ENCODE data around the gene PLEKHA7. TPM values are rescaled to one million over a fixed set of nuclear protein-coding genes. Genes with fewer than 3 reads are reported as not detected.
"Not testable (repeated sequence)": the region's sequence is repeated elsewhere in the genome, so short reads cannot be mapped to it uniquely, and the experiment has no call there.

Gene PLEKHA7
- total and polyA plus RNA-seq, 5 donors from 2014 or later: 0.48 to 1.8 (median 0.73) TPM

DNA sequence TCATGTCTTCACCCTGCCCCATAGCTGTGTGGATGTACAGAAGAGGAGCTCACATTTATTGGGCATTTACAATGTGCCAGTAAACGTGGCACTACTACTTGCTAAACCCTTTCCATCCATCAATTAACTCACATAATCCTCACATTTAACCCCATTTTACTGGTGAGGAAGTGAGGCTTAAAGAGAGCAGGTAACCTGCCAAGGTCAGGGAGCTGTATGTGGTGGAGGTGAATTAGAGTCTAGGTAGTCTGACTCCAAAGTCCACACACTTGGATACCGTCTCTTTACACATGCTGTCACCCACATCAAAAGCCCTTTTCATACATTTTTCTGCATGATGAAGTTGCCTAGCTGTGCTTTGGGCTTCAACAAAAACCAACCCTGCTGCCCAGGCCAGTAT is 10.8 kb downstream of the PLEKHA7 start:
- Mint-ChIP-seq H3K4me3 (no peak overlapping the region), H3K9me3 (peaks cover 0 to 2% (median 0%) of the 10 kb centered on the region in 7 donors), H3K27me3 (no peaks in the 10 kb centered on the region), H3K36me3 (no peaks in the 10 kb centered on the region), H3K4me1 (no peaks in the 10 kb centered on the region), H3K27ac (no peak overlapping the region)
- Histone ChIP-seq H3K4me1 (ENCODE audit: control insufficient read depth, insufficient read depth, low read length, poor library complexity, severe bottlenecking) (no peaks in the 10 kb centered on the region), H3K9me3 (ENCODE audit: control insufficient read depth in 2 of 2, low read length in 2 of 2) (no peaks in the 10 kb centered on the region), H3K27me3 (ENCODE audit: control insufficient read depth, insufficient read depth, low read length) (no peaks in the 10 kb centered on the region), H3K36me3 (ENCODE audit: control insufficient read depth, insufficient read depth, low read length) (no peaks in the 10 kb centered on the region), H3K27ac (ENCODE audit: insufficient read depth, low read length, poor library complexity, severe bottlenecking) (no peak overlapping the region), H3K4me3 (ENCODE audit: low read depth, low read length) (no peak overlapping the region)
- no peak for ATAC-seq (ENCODE audit: low read depth in 2 of 2)
- DNase-seq: no peak

DNA sequence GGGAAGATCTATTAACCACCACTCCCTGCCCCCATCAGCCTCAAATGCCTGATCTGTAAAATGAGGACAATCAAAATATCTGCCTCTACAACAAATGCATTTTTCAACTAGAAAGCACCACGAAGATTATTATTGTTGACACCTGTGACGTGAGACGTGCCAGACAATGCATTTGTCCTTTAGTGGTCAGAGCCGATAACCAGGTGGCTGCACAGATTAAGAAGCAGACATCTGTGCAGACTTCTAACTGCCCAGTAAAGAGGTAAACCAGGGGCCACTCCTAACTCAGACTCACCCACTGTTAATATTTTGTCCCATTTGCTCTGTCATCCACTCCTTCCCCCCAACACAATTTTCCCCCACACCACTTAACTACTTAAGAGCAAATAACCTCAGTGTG is 11.7 kb downstream of the PLEKHA7 start:
- Histone ChIP-seq H3K4me1 (ENCODE audit: control insufficient read depth, insufficient read depth, low read length, poor library complexity, severe bottlenecking) (no peaks in the 10 kb centered on the region), H3K27me3 (ENCODE audit: control insufficient read depth, insufficient read depth, low read length) (no peaks in the 10 kb centered on the region), H3K4me3 (ENCODE audit: low read depth, low read length) (no peak overlapping the region), H3K9me3 (ENCODE audit: control insufficient read depth in 2 of 2, low read length in 2 of 2) (no peaks in the 10 kb centered on the region), H3K27ac (ENCODE audit: insufficient read depth, low read length, poor library complexity, severe bottlenecking) (no peak overlapping the region), H3K36me3 (ENCODE audit: control insufficient read depth, insufficient read depth, low read length) (no peaks in the 10 kb centered on the region)
- no peaks in the 10 kb centered on the region for H3K4me1 Mint-ChIP-seq
- no peak for DNase-seq
- no peak overlapping the region for H3K4me3 Mint-ChIP-seq
- no peak for ATAC-seq (ENCODE audit: low read depth in 2 of 2)
- peaks cover 0 to 2% (median 0%) of the 10 kb centered on the region in 7 donors for H3K9me3 Mint-ChIP-seq
- H3K27me3 Mint-ChIP-seq: no peaks in the 10 kb centered on the region
- no peak overlapping the region for H3K27ac Mint-ChIP-seq
- H3K36me3 Mint-ChIP-seq: no peaks in the 10 kb centered on the region

DNA sequence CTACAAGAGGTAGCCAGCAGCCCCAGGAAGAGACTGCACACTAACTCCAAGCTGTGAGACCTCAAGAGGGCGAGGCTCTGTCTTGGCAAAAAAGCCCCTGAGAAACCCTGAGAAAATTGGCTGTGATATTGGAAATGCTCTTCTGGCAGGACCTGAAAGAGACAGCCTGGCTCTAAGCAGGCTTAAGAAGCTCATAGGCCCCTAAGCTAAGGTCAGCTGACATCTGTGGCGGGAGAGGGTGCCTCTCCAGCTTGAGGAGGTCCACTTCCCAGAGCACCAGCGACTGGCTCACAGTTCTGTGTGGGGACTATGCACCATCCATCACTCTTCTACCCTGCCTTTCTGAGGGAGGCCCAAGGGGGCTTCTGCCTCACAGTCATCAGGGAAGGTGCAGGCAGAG is 12.4 kb downstream of the PLEKHA7 start:
- no peak for ATAC-seq (ENCODE audit: low read depth in 2 of 2)
- Histone ChIP-seq H3K27ac (ENCODE audit: insufficient read depth, low read length, poor library complexity, severe bottlenecking) (no peak overlapping the region), H3K27me3 (ENCODE audit: control insufficient read depth, insufficient read depth, low read length) (no peaks in the 10 kb centered on the region), H3K4me3 (ENCODE audit: low read depth, low read length) (no peak overlapping the region), H3K9me3 (ENCODE audit: control insufficient read depth in 2 of 2, low read length in 2 of 2) (no peaks in the 10 kb centered on the region), H3K36me3 (ENCODE audit: control insufficient read depth, insufficient read depth, low read length) (no peaks in the 10 kb centered on the region), H3K4me1 (ENCODE audit: control insufficient read depth, insufficient read depth, low read length, poor library complexity, severe bottlenecking) (no peaks in the 10 kb centered on the region)
- no peak for DNase-seq
- Mint-ChIP-seq H3K27ac (no peak overlapping the region), H3K4me3 (no peak overlapping the region), H3K4me1 (no peaks in the 10 kb centered on the region), H3K27me3 (no peaks in the 10 kb centered on the region), H3K9me3 (peaks cover 0 to 2% (median 0%) of the 10 kb centered on the region in 7 donors), H3K36me3 (no peaks in the 10 kb centered on the region)

DNA sequence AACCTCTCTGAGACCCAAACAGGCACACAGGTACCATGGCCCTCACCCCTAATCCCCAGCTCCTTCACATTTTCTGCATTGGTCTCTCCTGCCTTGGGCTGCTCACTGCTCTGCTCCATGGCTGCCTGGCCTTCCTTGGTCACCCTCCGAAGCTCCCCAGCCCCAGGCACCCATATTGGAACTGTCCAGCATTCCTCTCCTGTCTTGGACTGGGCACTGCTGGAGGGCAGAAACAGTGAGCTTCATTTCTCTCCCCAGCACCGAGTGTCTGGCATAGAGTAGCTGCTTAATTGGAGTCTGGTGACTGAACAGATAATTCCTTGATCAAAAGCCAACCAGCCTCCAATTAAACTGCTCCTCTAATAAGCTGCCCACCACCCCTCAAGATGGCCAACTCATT is 13.2 kb downstream of the PLEKHA7 start:
- Mint-ChIP-seq H3K27ac (no peak overlapping the region), H3K4me3 (no peak overlapping the region), H3K9me3 (peaks cover 0 to 2% (median 0%) of the 10 kb centered on the region in 7 donors), H3K36me3 (no peaks in the 10 kb centered on the region), H3K27me3 (no peaks in the 10 kb centered on the region), H3K4me1 (no peaks in the 10 kb centered on the region)
- Histone ChIP-seq H3K4me3 (ENCODE audit: low read depth, low read length) (no peak overlapping the region), H3K27ac (ENCODE audit: insufficient read depth, low read length, poor library complexity, severe bottlenecking) (no peak overlapping the region), H3K36me3 (ENCODE audit: control insufficient read depth, insufficient read depth, low read length) (no peaks in the 10 kb centered on the region), H3K9me3 (ENCODE audit: control insufficient read depth in 2 of 2, low read length in 2 of 2) (no peaks in the 10 kb centered on the region), H3K27me3 (ENCODE audit: control insufficient read depth, insufficient read depth, low read length) (no peaks in the 10 kb centered on the region), H3K4me1 (ENCODE audit: control insufficient read depth, insufficient read depth, low read length, poor library complexity, severe bottlenecking) (no peaks in the 10 kb centered on the region)
- DNase-seq (no peak), ATAC-seq (ENCODE audit: low read depth in 2 of 2) (no peak)

DNA sequence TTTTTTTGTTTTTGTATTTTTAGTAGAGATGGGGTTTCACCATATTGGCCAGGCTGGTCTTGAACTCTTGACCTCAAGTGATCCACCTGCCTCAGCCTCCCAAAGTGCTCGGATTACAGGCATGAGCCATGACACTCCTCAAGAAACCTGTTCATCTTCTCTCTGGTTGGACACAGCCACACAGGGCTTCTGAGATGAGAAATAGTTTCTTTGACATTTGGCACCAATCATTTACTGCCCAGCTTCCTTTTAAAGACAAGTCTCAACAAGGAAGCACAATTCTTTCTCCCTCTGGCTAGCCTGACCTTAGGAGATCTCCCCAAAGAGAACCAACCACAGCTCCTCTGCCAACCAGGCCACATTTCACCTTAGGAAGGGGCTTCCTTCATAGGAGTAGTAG is 14.0 kb downstream of the PLEKHA7 start:
- not testable (repeated sequence) for H3K27ac Mint-ChIP-seq; H3K4me3 Mint-ChIP-seq; H3K27ac ChIP-seq (ENCODE audit: insufficient read depth, low read length, poor library complexity, severe bottlenecking); DNase-seq; H3K4me3 ChIP-seq (ENCODE audit: low read depth, low read length); H3K9me3 ChIP-seq (ENCODE audit: control insufficient read depth in 2 of 2, low read length in 2 of 2); H3K9me3 Mint-ChIP-seq; H3K4me1 Mint-ChIP-seq; H3K4me1 ChIP-seq (ENCODE audit: control insufficient read depth, insufficient read depth, low read length, poor library complexity, severe bottlenecking); H3K27me3 Mint-ChIP-seq; H3K36me3 Mint-ChIP-seq; H3K27me3 ChIP-seq (ENCODE audit: control insufficient read depth, insufficient read depth, low read length); H3K36me3 ChIP-seq (ENCODE audit: control insufficient read depth, insufficient read depth, low read length); ATAC-seq (ENCODE audit: low read depth in 2 of 2)

DNA sequence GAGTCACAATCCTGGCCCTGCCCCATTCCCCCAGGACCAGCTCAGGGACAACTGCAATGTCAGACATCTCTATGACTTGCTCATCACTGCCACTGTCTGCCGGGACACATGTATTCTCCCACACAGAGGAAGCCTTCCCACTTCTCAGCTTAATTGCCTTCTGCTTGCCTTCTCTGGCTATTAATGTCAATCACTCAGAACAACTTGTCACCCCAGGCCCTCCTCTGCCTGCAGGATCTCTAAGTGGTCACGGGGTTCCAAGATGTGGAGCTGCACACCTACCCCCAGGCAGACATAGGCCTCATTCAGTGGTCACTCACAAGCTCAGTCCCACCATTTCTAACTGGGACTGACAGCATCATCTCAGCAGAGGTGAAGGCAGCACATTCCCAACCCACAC is 15.1 kb downstream of the PLEKHA7 start:
- no peaks in the 10 kb centered on the region for H3K4me1 Mint-ChIP-seq
- H3K4me3 Mint-ChIP-seq: no peak overlapping the region
- H3K27me3 Mint-ChIP-seq: no peaks in the 10 kb centered on the region
- Histone ChIP-seq H3K9me3 (ENCODE audit: control insufficient read depth in 2 of 2, low read length in 2 of 2) (no peaks in the 10 kb centered on the region), H3K4me3 (ENCODE audit: low read depth, low read length) (no peak overlapping the region), H3K27me3 (ENCODE audit: control insufficient read depth, insufficient read depth, low read length) (no peaks in the 10 kb centered on the region), H3K4me1 (ENCODE audit: control insufficient read depth, insufficient read depth, low read length, poor library complexity, severe bottlenecking) (no peaks in the 10 kb centered on the region), H3K36me3 (ENCODE audit: control insufficient read depth, insufficient read depth, low read length) (no peaks in the 10 kb centered on the region), H3K27ac (ENCODE audit: insufficient read depth, low read length, poor library complexity, severe bottlenecking) (no peak overlapping the region)
- H3K27ac Mint-ChIP-seq: no peak overlapping the region
- no peaks in the 10 kb centered on the region for H3K9me3 Mint-ChIP-seq
- DNase-seq: no peak
- H3K36me3 Mint-ChIP-seq: no peaks in the 10 kb centered on the region
- no peak for ATAC-seq (ENCODE audit: low read depth in 2 of 2)

DNA sequence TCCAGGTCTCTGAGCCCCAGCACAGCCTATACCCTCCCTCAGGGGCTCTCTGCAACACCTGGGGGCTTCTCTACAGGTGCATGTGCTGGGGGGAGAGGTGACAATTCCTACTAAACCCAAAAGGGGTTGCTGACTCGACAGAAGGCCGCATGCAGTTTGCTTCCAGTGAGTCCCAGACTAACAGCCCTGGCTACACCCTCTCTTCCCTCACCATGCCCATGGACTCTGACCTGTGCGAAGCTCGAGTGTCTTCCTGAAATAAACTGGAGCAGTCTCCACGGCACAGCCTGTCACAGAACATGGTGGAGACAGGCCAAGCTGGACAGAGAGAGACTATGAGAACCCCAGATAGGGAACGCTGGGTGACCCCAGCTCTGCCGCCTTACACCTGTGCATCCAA is 16.6 kb downstream of the PLEKHA7 start:
- Mint-ChIP-seq H3K4me3 (no peak overlapping the region), H3K9me3 (no peaks in the 10 kb centered on the region), H3K27ac (no peak overlapping the region), H3K27me3 (no peaks in the 10 kb centered on the region), H3K4me1 (no peaks in the 10 kb centered on the region), H3K36me3 (no peaks in the 10 kb centered on the region)
- Histone ChIP-seq H3K4me1 (ENCODE audit: control insufficient read depth, insufficient read depth, low read length, poor library complexity, severe bottlenecking) (no peaks in the 10 kb centered on the region), H3K36me3 (ENCODE audit: control insufficient read depth, insufficient read depth, low read length) (no peaks in the 10 kb centered on the region), H3K27me3 (ENCODE audit: control insufficient read depth, insufficient read depth, low read length) (no peaks in the 10 kb centered on the region), H3K9me3 (ENCODE audit: control insufficient read depth in 2 of 2, low read length in 2 of 2) (no peaks in the 10 kb centered on the region), H3K27ac (ENCODE audit: insufficient read depth, low read length, poor library complexity, severe bottlenecking) (no peak overlapping the region), H3K4me3 (ENCODE audit: low read depth, low read length) (no peak overlapping the region)
- ATAC-seq (ENCODE audit: low read depth in 2 of 2) (no peak), DNase-seq (no peak)

DNA sequence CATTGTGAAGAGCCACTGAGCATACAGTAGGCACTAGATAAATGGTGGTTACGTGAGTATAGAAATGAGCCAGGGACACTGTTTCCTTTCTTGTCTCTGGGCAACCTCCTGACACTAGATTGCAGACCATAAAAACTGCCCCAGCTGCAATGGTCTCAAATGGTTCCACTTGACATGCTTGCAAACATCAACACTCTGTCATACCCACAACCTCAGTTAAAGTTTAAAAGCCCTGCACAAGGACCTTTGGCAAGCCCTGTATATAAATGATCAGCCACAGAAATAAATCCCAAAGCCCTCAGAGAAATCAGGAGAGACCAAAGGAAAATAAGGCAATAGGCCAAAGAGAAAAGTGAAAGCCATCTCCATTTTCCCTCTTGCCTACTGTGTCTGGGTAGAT is 20.7 kb downstream of the PLEKHA7 start:
- ATAC-seq (ENCODE audit: low read depth in 2 of 2): no peak
- H3K27me3 Mint-ChIP-seq: no peaks in the 10 kb centered on the region
- Histone ChIP-seq H3K27ac (ENCODE audit: insufficient read depth, low read length, poor library complexity, severe bottlenecking) (no peak overlapping the region), H3K4me1 (ENCODE audit: control insufficient read depth, insufficient read depth, low read length, poor library complexity, severe bottlenecking) (no peaks in the 10 kb centered on the region), H3K27me3 (ENCODE audit: control insufficient read depth, insufficient read depth, low read length) (no peaks in the 10 kb centered on the region), H3K9me3 (ENCODE audit: control insufficient read depth in 2 of 2, low read length in 2 of 2) (no peaks in the 10 kb centered on the region), H3K36me3 (ENCODE audit: control insufficient read depth, insufficient read depth, low read length) (no peaks in the 10 kb centered on the region), H3K4me3 (ENCODE audit: low read depth, low read length) (no peak overlapping the region)
- H3K4me3 Mint-ChIP-seq: no peak overlapping the region
- no peak for DNase-seq
- no peak overlapping the region for H3K27ac Mint-ChIP-seq
- H3K9me3 Mint-ChIP-seq: no peaks in the 10 kb centered on the region
- H3K36me3 Mint-ChIP-seq: no peaks in the 10 kb centered on the region
- H3K4me1 Mint-ChIP-seq: no peaks in the 10 kb centered on the region
